HG02623 (cell line): ENCODE measurements around the gene LAMA4.

Source experiments
- ATAC-seq: cut with Tn5 transposase; IDR thresholded peaks from one replicate; pipeline ENCODE4 v1.9.1; 2021; ENCODE audit warnings: moderate library complexity; ENCODE audit not compliant: unreplicated experiment

Gene LAMA4

DNA sequence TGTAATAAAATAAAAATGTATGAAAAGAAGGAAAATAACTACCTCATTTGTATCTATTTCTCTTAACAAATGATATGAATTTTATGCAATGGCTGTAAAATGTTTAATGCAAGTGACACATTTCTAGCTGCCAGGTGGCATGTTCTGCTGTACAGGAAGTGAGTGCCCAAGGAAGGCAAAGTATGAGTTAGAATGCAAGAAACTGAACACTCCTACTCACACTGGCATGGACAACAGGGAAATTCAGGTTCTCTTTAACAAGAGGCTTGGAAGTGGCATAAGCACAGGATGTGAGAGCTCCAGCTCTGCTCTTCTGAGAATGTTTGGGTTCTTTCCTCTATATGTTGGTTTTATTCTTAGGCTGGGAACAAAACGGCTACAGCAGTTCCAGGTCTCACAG lies 20.4 kb upstream of the LAMA4 start:
- ATAC-seq = no peak

DNA sequence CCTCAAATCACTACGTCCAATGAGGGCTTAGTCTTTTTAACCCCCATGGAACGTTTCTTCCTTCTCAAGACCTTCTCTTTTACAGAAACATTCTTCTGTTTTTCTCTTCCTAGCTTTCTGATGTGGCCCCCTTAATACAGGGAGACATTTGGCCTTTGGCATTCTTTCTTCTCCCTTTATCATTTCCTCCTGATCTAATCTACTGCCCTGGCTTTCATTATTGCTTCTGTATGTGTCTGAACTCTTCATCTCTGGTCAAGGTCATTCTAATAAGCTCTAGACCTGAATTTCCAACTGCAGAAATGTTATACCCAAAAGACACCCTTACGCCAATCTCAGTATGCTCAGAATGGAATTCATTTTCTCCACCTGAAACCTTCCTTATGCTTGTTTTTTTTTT lies 18.4 kb upstream of the LAMA4 start:
- ATAC-seq = no peak

DNA sequence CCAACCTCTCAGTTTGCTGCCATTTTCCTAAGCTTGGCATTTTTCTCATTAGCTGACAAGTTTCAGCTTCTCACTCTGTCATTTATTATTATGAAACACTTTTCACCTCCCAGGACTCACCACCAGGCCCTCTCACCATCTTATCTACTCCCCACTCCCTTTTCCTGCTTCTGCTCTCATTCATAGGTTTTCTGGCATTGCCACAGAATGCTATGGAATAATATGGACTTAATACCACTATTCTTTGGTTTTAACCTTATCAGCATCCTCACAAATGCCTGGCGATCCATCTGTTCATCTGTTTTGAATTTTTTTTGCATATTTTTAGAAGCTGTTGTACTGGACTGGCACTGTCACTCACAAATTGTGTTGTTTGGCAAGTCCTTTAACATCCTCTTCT lies 16.4 kb upstream of the LAMA4 start:
- no peak for ATAC-seq

DNA sequence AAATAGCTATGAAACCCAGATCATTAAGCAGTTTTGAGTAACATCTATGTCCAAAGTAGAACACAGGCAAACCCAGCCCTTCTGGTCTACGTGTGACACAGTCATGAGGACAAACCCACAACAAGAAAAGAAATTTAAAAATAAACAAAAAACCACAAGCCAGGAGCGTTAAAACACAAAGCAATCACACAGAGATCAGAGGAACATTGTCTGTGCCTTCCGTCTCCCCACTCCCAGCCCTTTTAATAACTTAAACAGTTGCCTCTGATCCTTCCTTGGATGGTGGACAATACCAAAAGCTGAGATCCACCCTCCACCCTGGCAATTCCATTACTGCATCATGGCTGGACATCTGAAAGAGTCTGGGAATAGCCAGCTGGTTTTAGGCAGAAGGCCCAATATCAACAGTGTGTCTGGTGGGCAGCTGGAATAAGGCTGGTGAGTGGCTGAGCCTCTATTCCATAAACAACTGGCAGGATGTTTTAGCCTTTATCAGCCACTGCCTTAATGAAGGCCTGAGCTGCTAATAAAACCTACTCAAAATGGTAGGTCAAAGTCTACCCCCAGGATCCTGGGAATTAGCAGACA lies 15.7 kb upstream of the LAMA4 start:
- ATAC-seq = no peak

DNA sequence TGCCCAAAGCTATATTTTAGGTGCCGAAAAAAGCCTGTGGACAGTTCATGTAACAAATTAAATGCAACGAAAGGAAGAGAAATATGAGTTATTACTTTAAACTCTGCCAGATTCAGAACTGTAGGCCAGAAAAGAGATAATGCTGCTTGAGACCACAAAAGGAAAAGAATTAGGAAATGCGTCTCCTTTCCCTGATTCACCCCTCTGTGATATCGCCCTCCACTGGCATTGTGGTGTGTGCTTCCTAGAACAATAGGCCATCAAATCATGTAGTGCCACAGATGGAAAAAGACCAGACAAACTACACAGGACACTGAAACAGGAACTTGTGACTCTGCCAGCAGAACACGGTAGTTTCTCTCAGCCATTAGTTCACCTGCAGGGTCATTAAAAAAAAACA lies 14.7 kb upstream of the LAMA4 start:
- ATAC-seq = no peak

DNA sequence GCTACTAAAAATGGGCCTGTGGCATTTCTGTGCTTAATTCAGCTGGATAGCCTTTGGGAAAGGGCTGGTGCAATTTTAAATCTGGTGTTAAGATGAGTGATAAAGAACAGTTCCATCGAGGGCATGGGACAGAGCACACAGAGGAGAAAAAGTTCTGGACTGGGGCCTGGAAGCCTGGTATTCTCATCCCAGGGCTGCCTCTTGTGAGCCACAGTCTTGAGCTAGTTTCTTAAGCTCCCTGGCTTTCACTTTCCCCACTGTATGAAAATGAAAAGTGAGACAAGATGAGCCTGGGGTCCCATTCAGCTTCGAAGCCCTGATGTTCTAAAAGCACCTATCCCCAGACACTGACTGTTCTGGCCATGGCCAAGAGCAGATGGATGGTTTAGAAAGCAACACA lies 14.3 kb upstream of the LAMA4 start:
- no peak for ATAC-seq

DNA sequence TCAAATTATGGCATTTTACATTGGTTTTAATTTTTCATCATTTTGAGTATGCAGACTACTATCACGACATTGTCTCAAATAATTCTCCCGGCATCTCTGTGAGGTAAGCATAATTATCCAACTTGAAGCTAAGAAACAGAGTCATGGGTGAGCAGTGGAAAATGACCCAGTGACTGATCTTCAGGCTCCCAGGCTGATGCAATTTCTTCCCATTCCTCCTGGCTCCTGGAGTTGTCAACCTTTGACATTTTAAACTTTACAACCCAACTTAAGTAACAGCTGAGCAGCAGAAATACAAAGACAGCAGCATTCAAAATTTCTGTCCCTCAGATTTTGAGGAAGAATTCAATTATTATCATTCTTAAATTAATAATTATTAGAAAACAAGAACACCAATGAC lies 13.7 kb upstream of the LAMA4 start:
- ATAC-seq = no peak

DNA sequence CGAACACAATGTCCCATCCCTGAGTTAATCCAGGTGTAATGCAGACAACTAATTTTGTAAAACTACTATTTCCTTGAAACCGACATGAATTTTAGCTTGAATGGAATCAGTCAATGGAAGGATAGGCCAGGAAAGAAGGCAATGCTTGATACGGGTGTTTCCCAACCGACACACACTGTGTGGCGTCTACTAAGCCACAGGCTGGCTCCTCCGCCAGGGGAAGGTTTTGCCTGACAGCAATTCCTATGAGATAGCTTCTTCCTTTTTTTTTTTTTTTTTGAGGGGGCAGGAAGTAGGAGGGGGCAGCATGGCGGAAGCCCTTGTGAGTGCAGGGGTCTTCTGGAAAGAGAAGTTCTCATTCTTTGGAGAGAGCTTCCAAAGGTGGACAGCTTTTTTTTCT lies 12.0 kb upstream of the LAMA4 start:
- ATAC-seq = no peak

DNA sequence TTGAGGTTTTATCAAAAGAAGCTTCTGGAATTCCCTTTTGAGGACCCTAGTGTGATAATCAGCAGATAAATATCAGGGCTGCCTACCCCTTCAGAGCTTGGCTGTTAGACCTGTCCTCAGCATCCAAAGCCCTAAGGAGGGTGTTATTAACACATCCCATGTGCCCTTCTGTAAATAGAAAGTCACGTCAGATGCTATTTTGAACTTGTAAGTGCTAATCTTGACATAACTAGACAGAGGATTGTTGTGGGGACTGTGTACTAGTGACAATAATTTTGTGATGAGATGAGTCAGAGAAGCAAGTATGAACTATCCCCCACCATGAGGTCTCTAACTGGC lies 4.9 kb upstream of the LAMA4 start:
- ATAC-seq = no peak

DNA sequence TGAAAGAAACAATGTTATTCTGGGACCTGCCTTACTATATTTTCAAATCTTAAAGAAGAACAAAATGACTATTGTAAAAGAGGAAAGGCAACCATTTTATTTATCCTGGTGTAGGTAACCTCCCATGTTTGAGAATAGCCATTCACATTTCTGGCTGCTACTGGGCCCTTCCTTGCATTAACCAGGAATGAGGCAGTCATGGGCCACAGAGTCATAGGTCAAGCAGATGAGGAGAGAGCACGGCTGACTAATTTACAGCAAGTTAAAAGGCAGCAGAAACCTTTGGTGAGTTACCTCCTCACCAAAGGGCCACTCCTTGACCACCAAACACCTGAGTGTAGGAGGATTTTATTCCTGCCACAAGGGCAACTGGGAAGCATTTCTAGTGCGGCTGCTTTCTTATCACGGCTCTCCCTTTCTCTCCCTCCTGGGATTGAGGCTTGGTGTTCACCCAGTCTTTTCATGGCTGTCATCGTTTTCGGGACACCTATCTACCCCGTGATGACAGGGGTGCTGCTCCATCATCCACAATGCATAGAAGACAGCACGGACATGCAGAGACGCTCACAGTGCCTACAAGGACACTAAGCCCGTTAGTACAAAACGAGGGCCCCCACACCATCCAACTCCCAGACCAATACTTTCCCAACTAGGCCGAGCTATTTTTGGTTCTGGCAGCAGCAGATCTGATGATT lies 4.4 kb upstream of the LAMA4 start:
- ATAC-seq = no peak

DNA sequence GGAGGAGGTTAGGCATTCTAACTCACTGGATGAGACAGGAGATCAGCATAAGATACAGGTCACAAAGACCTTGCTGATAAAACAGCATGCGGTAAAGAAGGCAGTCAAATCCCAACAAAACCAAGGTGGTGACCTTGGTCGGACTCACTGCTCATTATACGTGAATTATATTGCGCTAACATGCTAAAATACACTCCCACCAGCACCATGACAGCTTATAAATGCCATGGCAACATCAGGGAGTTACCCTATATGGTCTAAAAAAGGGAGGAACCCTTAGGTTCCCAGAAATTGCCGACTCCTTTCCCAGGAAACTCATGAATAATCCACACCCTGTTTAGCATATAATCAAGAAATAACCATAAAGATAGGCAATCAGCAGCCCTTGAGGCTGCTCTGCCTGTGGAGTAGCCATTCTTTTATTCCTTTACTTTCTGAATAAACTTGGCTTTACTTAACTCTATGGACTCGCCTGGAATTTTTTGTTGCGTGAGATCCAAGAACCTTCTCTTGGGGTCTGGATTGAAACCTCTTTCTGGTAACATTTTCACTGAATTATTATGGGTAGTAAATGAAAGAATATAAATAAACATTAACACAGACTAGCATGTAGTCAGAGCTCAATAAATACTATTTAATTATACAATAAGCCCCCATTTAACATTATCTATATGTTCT lies 3.0 kb upstream of the LAMA4 start:
- no peak for ATAC-seq

DNA sequence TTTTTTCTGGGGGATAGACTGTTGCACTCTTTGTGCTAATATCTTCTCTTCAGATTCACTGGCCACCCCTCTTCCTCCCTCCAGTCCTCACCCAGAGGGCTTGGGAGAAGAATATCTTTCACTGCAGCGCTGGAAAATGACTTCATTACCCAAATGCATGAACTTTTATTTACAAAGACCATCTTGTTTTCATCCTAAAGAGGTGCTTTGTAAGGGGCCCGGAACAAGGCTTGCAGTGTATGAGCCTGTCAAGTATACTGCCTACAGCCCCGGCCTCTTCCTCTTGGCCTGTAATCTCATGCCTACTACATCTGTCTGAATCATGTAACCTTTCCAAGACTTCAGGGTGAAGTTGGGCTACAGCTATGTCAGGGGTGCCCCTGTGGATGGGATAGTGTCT lies 554 bp upstream of the LAMA4 start:
- ATAC-seq = no peak

DNA sequence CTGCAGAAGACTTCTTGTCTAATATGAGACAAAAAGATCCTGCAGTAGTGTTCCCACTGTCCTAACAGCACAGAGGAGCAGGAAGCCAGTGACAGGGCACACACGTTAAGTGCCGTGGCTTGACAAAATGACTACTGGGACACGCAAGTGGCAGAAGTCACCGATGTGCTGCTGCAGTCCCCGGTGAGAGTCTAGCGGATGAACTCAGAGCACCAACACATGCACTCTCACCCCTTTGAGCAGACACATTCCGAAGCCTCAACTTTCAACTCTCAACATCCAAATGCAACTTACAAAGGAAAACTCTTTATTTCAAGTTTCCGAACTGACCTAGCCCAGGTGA lies 898 bp downstream of the LAMA4 start:
- no peak for ATAC-seq

DNA sequence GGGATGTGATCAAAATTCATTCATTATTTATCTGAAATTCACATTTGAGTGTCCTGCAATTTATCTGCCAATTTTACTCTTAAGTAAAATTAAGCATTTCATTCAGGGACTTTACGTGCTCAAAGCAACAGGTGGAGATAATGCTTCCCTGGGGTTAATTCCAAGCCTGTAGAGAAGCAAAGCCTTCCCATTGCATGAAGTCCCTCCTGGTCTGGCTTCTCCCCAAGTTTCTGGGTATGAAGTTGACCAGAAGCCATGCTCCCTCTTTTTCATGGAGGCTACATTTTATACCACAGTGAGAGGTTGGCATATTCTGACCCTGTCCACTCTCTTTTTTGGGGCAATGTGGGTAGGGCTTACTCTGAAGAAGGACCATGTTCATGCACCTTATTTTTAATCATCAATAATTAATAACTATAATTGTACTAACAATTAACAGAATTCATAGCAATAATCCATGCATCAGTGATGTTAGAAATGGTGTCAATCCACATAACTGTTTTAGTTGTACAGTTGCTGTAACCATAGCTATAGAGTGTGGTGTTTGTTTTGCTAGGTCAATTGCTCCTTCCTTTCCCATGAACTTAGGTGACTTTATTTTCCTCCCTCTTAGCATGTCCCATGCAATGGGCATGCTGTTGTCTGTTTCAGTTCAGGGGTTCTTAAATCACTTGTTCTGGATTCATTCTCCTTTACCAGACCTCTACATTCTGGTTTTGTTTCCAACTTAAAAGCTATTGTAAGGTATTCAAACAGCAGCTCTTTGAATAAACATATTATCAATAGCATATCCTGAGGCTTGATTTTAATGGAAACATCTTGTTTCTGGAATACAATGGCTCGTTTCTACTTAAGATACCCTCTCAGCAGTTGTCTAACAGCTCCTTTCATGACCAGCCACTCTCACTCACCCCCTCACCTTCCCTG lies 1.5 kb downstream of the LAMA4 start:
- no peak for ATAC-seq

DNA sequence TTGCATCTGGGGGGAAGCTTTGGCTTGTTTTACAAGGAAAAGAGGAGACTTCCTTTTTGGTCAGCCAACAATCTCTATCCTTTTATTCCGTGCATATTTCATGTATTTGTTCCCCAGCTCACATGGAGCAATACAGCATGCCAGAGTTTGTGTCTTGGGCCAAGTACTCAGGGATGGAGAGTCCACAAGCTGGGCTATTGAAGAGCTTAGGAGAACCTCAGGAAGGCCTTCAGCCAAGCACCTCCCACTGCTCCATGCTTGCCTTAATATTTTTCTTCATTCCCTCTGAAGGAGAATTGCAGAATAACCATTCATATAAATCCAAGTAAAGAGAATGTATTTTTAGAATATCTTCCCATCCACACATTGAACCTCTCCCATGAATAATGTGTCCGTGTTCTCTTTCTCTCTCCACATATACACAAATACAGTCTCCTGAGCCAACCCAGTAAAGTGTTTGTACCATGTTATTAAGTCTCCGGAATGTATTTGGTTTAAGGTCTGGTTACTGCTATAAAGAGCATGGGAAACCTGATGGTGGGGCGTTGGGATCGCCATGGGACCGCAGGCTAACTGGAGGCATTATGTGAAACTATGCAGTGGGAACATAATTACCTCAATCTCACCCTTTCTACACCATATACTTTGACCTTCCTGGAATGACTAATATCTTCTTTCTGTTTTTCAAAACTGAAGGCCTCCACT lies 3.0 kb downstream of the LAMA4 start:
- ATAC-seq = no peak

DNA sequence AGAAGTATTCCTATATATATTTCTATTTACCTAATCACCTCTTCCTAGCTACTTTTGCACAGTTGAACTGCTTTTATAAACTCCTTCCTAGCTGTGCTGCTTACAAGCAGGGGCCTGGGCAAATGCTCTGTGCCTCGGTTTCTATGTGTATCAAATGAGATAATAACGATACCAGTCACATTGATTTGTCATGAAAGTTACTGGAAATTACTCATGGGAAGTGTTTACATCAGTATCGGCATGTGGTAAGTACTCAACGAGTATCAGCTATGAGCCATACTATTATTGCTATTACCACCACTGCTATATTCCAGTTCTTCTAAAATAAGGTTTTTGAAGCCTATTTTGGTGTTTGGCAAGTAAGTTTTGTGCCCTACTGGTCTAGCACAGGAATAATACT lies 4.9 kb downstream of the LAMA4 start:
- no peak for ATAC-seq

DNA sequence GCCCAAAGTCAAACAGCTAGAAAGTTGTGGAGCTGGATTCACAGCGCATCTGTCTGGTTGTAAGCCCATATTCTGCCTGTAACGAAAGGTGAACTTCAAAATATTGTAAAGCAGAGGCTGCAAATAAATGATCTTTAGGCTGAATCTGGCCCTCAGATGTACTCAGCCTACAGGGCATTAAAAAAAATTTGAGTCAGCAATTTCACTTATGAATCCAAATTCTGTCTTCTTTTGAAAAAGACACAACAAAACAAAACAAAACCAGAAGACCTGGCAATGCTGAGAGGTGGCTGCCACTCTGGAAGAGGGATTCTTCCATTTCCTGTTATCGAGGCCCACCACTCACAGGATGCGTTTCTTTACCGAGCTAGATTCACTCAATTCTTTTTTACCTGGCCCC lies 7.1 kb downstream of the LAMA4 start:
- ATAC-seq = no peak

DNA sequence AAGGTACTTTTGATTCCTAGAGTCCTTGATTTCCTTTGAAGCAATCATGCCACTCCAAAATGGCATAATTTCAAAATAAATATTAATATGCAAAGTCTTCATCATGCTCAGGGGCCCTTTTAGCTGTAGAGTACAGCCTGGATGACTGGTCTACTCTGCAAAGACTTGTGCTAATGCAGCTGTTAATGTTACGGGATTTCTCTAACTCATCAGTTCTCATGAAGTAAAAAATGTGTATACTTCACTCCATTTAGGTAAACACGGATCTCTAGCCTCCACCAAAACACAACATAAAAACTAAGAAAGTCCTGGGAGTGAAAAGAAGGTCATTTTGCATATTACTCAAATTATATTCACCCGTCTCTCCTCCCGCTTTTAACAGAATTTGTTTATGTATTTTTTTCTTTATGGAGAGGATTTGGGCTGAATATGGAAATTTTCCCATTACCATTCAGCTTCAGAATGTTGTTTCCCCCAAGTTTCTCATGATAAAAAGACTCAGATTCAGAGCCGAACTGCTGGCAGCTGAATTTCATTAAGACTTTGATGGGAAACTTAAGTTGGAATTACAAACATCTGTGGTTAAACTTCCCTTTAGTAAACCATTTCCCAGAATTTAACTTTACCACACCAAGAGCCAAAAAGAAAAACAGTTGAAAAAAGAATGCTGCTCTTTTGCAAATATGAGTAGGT lies 8.7 kb downstream of the LAMA4 start:
- no peak for ATAC-seq

DNA sequence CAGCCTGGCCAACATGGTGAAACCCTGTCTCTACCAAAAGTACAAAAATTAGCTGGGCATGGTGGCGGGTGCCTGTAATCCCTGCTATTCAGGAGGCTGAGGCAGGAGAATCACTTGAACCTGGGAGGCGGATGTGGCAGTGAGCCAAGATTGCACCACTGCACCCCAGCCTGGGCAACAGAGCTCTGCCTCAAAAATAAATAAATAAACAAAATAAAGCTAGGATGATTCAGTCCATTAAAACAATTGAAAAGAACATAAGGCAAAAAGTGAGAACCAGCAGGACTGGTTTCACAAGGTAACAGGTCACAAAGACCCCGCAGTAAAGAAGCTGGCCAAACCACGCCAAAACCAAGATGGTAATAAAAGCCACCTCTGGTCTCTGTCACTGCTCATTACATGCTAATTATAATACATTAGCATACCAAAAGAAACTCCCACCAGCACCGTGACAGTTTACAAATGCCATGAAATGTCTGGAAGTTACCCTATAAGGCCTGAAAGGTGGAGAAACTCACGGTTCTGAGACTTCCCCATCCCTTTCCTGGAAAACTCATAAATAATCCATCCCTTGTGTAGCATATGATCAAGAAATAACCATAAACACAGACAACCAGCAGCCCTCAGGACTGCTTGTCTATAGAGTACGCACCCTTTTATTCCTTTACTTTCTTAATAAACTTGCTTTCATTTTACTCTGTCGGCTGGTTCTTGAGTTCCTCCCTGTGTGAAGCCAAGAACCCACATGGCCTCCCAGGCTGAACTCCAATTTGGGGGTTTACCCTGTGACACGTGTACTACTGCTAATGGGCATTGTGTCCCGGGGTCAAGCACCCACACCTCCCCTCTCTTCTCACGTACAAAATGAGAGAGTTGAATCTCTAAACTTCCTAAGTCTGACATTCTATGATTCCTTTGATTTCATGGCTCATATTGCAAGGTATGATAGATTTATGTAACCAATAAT lies 10.2 kb downstream of the LAMA4 start:
- ATAC-seq = no peak
